H1 (cell line): ENCODE results near the gene SVIL. TPM values are rescaled to one million over a fixed set of nuclear protein-coding genes. Genes with fewer than 3 reads are reported as not detected.

Source experiments
- CHD2 ChIP-seq: IDR thresholded peaks from 2 replicates; pipeline ENCODE4 v1.6.1; 2012; ENCODE audit warnings: low read length, improper control_type of control experiment
- polyA plus RNA-seq, 7 experiments: library from polyadenylated mRNA; depleted of rRNA in 3 of 7; stranded (reverse) in 5 of 7; unstranded in 2 of 7; fragments of >200 nt in 5 of 7; fragments of 200-250 nt in 2 of 7; gene quantifications; 1 replicate in 5 of 7; 2 replicates in 1 of 7; 4 replicates in 1 of 7; pipeline versions ENCODE4 v1.2.1 to v1.2.3, GENCODE V29; 2011 to 2013; ENCODE audit warnings: missing spikeins in 2 of 7, mixed read lengths in 2 of 7
- total RNA-seq: library from RNA; stranded (reverse); fragmentation: NEBNext Ultra II Directional; extraction: Animal tissue kit (Norgen Biotek cat#: 25700); gene quantifications from 2 replicates; pipeline ENCODE4 v1.2.1, GENCODE V29; 2021
- TF ChIP-seq, protein P1 (sequence below): fragments of 300-600 bp; sonication (generic); IDR thresholded peaks from 2 replicates; pipeline ENCODE4 v1.7.1; 2012; ENCODE audit warnings: low read length, moderate library complexity, mild to moderate bottlenecking, inconsistent platforms; ENCODE audit not compliant: insufficient replicate concordance

Gene SVIL
- total and polyA plus RNA-seq, 2 of the 8 experiments (the other 6 are each of a cell fraction or from before 2014, with no cell fraction given): 4.7 to 15.4 TPM

- TF ChIP-seq, protein P1, sequence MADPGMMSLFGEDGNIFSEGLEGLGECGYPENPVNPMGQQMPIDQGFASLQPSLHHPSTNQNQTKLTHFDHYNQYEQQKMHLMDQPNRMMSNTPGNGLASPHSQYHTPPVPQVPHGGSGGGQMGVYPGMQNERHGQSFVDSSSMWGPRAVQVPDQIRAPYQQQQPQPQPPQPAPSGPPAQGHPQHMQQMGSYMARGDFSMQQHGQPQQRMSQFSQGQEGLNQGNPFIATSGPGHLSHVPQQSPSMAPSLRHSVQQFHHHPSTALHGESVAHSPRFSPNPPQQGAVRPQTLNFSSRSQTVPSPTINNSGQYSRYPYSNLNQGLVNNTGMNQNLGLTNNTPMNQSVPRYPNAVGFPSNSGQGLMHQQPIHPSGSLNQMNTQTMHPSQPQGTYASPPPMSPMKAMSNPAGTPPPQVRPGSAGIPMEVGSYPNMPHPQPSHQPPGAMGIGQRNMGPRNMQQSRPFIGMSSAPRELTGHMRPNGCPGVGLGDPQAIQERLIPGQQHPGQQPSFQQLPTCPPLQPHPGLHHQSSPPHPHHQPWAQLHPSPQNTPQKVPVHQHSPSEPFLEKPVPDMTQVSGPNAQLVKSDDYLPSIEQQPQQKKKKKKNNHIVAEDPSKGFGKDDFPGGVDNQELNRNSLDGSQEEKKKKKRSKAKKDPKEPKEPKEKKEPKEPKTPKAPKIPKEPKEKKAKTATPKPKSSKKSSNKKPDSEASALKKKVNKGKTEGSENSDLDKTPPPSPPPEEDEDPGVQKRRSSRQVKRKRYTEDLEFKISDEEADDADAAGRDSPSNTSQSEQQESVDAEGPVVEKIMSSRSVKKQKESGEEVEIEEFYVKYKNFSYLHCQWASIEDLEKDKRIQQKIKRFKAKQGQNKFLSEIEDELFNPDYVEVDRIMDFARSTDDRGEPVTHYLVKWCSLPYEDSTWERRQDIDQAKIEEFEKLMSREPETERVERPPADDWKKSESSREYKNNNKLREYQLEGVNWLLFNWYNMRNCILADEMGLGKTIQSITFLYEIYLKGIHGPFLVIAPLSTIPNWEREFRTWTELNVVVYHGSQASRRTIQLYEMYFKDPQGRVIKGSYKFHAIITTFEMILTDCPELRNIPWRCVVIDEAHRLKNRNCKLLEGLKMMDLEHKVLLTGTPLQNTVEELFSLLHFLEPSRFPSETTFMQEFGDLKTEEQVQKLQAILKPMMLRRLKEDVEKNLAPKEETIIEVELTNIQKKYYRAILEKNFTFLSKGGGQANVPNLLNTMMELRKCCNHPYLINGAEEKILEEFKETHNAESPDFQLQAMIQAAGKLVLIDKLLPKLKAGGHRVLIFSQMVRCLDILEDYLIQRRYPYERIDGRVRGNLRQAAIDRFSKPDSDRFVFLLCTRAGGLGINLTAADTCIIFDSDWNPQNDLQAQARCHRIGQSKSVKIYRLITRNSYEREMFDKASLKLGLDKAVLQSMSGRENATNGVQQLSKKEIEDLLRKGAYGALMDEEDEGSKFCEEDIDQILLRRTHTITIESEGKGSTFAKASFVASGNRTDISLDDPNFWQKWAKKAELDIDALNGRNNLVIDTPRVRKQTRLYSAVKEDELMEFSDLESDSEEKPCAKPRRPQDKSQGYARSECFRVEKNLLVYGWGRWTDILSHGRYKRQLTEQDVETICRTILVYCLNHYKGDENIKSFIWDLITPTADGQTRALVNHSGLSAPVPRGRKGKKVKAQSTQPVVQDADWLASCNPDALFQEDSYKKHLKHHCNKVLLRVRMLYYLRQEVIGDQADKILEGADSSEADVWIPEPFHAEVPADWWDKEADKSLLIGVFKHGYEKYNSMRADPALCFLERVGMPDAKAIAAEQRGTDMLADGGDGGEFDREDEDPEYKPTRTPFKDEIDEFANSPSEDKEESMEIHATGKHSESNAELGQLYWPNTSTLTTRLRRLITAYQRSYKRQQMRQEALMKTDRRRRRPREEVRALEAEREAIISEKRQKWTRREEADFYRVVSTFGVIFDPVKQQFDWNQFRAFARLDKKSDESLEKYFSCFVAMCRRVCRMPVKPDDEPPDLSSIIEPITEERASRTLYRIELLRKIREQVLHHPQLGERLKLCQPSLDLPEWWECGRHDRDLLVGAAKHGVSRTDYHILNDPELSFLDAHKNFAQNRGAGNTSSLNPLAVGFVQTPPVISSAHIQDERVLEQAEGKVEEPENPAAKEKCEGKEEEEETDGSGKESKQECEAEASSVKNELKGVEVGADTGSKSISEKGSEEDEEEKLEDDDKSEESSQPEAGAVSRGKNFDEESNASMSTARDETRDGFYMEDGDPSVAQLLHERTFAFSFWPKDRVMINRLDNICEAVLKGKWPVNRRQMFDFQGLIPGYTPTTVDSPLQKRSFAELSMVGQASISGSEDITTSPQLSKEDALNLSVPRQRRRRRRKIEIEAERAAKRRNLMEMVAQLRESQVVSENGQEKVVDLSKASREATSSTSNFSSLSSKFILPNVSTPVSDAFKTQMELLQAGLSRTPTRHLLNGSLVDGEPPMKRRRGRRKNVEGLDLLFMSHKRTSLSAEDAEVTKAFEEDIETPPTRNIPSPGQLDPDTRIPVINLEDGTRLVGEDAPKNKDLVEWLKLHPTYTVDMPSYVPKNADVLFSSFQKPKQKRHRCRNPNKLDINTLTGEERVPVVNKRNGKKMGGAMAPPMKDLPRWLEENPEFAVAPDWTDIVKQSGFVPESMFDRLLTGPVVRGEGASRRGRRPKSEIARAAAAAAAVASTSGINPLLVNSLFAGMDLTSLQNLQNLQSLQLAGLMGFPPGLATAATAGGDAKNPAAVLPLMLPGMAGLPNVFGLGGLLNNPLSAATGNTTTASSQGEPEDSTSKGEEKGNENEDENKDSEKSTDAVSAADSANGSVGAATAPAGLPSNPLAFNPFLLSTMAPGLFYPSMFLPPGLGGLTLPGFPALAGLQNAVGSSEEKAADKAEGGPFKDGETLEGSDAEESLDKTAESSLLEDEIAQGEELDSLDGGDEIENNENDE: no peak
- TF ChIP-seq CHD2: no peak
Observed at GRCh38 chr10:29495366-29495765, 139.4 kb downstream of the SVIL start (continued).
